VCaP (cell line): ENCODE results near the gene XPR1.

Source experiments
- H3K27ac ChIP-seq: fragments of 450-650 bp; 2 replicates; pipeline ENCODE4 v1.5.1; 2017
- CTCF ChIP-seq: fragments of 450-650 bp; conservative IDR thresholded peaks from 2 replicates; pipeline ENCODE4 v1.5.1; 2017; ENCODE audit warnings: mild to moderate bottlenecking, moderate library complexity

Gene XPR1

DNA sequence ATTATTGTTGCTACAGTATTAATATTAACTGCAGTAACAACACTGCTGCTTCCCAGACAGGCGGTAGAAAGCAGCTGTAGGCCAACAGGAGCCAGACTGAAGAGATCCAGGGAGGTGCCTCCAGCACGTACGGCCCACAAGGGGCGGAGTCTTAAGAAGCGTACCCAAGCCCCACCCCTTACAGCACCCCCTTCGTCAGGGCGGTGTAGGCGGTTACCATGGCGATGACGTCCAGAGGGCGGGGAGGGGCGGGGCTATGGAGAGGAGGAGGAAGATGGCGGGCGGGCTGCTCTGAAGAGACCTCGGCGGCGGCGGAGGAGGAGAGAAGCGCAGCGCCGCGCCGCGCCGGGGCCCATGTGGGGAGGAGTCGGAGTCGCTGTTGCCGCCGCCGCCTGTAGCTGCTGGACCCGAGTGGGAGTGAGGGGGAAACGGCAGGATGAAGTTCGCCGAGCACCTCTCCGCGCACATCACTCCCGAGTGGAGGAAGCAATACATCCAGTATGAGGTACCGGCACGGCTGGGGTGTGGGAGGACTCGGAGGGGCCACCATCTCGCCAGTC lies at the start of gene XPR1:
Gene XPR1 (plus strand): TSS at position 257 of the 560 bp plus-strand sequence. CDS start 180 bp downstream, at position 437.
- TF ChIP-seq CTCF: peak; percentile 46
- peak within 1 kb of the TSS; percentile 79 for H3K27ac ChIP-seq

GRCh38 chr1:180584869-180585268 lies 47.0 kb upstream of the XPR1 start:
- peak overlapping the region; percentile 82 for H3K27ac ChIP-seq
- TF ChIP-seq CTCF: no peak

- TF ChIP-seq CTCF: no peak
- peak overlapping the region; percentile 82 for H3K27ac ChIP-seq
Observed at GRCh38 chr1:180585994-180586359, 45.8 kb upstream of the XPR1 start.

GRCh38 chr1:180586671-180587155 lies 45.1 kb upstream of the XPR1 start:
- TF ChIP-seq CTCF: no peak
- peak overlapping the region; percentile 82 for H3K27ac ChIP-seq

DNA sequence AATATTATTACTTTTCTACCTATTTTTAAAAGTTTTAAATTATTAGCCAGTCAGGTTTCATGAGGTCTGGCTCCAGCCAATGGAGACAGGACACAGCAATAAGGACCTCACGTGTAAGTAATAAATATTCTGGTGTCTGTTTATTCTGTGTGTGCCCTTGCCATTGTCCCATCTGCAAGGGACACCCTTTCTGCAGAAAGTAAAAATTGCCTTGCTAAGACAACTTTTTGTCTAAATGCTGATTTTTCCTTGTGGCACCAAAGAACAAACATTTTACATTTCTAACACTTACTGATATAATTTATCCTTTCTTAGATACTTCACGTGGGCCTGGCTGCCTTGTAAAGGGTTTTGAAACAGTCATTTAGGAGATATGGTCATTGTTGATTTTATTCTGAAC lies 43.7 kb upstream of the XPR1 start:
- H3K27ac ChIP-seq: peak overlapping the region; percentile 42; the same call in 1 of the 2 replicates
- TF ChIP-seq CTCF: no peak

DNA sequence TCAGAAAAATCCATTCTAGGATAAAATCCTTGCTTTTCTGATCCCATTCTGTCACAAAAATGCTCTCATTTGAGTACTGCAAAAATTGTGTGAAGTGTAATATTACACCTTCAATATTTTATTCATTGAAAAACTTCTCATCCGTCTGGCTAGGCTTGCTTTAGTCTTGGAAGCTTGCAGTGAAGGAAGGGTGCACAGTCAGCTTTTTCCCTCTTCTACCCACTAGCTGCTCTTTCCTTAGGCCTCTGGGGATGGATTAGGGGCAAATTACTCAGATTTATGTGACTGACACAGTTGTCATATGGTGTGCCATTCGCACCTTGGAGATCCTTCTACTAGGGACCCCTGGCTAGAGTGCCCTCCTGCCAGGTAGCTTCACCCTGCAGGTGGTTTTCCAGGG lies 40.9 kb upstream of the XPR1 start:
- no peak for TF ChIP-seq CTCF
- H3K27ac ChIP-seq: no peak overlapping the region

DNA sequence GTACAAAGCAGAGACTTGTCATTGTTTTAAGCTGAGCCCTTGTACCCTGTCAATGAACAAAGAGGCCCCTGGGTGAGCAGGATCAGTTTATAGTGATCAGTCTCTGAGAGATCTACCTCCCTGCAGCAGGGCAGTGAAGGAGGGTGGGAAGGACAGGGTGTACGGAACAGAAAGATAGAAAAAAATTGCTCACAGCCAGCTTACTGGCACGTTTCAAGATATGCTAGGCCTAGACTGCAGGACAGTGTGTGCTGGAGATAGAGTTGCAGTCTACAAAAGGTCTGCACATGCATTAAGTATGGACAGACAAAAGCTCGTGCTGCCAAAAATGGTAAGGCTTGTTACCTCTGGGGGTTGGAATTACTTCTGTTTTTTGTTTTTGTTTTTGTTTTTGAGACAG lies 38.4 kb upstream of the XPR1 start:
- H3K27ac ChIP-seq: no peak overlapping the region
- TF ChIP-seq CTCF: no peak
